ENCODE data around the gene OBP2A.
"Not testable (repeated sequence)": the region's sequence is repeated elsewhere in the genome, so short reads cannot be mapped to it uniquely, and the experiment has no call there.

OBP2A gene

DNA sequence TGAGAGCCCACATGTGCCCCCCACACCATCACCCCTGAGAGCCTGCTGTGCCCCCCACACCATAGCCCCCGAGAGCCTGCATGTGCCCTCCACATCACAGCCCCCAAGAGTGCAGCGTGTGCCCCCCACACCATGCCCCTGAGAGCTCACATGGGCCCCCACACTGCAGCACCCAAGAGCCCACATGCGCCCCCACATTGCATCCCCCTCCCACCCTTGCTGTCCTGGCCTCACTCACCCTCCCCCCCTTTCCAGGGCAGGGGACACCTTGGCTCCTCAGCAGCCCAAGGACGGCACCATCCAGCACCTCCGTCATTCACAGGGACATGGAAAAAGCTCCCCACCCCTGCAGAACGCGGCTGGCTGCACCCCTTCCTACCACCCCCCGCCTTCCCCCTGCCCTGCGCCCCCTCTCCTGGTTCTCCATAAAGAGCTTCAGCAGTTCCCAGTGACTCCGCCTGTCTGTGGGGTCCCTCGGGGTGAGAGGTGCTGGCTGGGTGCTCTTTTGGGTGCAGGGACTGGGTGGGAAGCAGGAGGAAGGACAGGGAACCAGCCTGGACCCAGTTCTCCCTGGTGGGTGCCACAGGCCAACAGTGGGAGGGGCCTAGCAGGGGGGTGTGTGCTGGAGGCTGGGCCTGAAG, 19.7 kb upstream of the OBP2A start:
- no peak for DNase-seq (ENCODE audit: low read depth in 2 of 2)

DNA sequence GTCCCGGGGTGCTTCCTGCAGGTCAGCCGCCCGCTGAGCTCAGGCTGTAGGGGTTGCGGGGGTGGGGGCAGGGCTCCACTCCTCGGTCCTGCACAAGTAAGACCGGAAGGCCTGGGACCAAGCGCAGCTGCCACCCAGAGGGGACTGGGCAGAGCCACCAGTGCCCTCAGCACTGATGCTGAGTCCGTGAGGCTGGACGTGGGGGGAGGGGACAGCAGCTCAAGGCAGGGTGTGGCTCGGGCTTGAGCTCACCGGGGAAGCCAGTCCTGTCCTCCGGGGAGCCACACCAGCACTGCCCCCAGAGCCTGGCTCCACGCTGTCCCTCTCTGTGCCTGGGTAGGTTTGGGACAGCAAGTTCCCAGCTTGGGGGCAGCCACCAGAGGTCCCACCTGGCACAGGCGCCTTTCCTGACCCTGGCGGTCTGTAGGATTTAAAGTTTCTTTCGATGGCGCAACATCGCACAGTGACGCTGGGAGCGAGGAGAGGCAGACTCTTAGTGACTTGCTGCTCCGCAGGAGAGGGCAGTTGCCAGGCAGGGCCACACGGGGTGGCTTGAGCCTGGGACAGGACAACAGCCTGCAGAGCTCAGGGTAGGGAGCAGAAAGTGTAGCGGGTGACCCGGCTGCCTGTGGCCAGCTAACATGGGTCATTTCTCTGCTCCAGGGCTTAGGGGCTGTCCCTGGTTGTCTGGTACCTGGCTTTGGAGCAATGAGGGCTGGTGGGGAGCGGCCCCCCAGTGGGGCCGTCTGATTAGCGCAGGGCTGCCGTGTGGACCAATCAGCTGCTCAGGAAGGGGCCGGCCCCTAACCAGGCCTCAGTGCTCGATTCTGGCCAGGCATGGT, 19.0 kb upstream of the OBP2A start:
- no peak for DNase-seq (ENCODE audit: low read depth in 2 of 2)

DNA sequence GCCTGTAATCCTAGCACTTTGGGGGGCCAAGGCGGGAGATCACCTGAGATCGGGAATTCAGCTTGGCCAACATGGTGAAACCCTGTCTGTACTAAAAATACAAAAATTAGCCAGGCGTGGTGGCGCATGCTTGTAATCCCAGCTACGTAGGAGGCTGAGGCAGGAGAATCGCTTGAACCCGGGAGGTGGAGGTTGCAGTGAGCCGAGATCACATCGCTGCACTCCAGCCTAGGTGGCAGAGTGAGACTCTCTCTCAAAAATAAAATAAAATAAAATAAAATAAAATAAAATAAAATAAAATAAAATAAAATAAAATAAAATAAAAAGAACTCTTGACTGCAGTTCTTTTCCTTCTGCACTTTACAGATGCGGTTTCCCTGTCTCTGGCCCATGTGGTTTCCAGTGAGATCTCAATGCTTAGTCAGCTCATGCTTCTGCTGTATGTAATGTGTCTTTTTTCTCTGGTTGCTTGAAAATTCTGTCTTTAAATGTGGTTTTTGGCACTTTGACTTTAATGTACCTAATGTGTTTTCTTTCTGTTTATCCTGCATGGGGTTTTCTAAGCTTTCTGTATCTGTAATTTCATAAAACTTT, 17.0 kb upstream of the OBP2A start:
- not testable (repeated sequence) for DNase-seq (ENCODE audit: low read depth in 2 of 2)

DNA sequence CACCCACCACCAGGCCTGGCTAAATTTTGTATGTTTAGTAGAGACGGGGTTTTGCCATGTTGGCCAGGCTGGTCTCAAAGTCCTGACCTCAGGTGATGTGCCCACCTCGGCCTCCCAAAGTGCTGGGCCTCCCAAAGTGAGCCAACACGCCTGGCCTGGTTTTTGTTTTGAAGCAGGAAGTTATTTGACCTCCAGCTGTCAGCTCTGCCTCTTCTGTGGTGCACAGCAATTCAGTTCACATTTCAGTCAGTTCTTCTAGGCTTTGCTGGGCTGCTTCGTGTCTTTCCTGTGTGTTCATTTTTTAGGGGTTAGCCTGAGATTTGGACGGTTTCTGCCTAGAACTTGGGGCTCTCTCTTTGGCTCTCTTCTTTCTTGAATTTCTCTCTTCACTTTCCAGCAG, 15.8 kb upstream of the OBP2A start:
- DNase-seq (ENCODE audit: low read depth in 2 of 2): no peak

DNA sequence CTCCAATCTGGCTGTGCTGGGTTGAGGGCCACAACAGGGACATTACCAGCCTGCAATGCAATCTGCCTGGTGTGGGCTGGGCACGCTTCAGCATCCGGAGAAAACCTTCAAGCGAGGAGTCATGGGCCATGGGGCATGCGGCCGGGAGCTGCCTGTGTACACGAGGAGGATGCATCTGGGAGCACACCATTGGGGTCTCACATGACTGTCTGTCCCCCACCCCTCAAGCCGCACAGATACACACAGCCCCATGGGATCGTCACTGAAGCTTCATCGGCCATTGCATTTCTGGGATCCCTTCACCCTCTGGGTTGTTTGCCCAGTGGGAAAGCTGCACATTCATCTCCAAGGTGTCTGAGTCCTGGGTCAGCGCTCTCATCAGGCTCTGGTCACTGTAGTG, 14.8 kb upstream of the OBP2A start:
- no peak for DNase-seq (ENCODE audit: low read depth in 2 of 2)

DNA sequence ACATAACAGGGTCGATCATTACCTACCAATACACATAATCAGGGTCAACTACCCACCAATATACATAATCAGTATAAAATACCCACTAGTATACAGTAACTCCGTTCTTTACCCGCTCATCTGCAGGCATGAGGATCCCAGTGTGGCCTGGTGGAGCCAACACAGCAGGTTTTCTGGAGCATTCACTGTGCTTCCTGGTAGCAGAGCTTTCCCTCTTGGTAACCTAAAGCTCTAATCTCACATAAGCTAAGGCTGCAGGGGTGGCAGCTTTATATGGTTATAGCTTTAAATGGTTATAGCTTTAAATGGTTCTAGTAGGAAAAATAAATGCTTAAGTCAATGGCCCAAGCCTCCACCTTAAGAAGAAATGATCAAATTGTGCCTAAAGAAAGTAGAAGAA, 12.8 kb upstream of the OBP2A start:
- DNase-seq (ENCODE audit: low read depth in 2 of 2): no peak

DNA sequence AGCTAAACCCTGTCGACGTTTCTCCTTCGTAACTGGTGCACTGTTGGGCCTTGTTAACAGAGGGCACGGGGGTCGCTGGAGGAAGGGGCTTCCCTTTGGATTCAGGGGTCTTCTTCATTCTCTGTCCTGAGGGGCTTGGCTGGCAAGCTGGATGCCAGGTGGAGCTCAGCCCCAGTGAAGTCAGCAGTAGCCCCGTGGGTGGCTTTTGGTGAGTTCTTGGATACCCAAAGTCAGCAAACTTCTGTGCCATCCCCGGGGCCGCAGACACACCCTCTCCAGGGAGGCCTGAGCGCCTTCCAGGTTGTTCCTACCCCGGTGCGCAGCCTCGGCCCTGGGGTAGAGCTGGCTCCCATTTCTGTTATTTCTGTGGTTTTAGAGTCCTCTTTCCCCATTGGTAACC, 12.3 kb upstream of the OBP2A start:
- DNase-seq (ENCODE audit: low read depth in 2 of 2): no peak

DNA sequence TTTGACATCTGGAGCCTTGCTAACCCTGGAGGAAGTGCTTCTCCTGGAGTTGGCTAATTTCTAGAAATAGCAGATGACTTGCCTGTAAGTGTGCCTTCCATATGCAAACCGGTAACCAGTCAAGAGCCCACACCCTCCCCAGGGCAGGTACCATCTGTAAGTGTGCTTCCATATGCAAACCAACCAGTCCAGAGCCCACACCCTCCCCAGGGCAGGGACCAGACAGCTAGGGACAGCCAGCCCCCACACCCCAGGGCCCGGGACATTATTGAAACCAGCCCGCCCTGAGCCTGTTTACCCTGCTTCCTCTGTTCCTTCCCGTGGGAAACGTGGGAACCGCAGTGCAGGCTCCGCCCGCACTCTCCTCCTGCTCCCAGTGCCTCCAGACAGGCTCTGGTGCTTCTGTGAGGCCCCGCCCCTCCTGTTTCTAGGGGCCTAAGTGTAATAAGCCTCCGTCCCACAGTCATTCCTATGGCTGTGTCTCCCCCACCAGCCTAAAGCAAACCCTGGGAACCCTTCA, 11.7 kb upstream of the OBP2A start:
- not testable (repeated sequence) for DNase-seq (ENCODE audit: low read depth in 2 of 2)

DNA sequence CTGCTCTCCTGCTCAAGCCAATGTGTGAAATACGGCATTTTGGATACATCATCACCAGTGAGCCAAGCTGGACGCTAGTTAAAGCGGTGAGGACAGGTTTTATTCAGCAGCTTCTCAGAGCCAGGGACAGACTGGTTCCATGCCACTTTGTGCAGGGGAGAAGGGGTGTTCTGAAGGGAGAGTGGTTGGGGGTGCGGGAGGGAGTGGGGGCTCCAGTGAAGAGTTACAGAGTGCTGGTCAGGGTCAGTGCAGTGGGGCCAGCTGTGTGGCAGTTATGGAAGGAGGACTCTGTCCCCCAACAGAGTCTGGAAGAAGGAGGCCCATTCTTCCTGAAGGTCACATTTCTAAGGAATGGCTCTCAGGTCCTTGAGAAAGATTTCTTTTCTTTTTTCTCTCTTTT, 11.1 kb upstream of the OBP2A start:
- DNase-seq (ENCODE audit: low read depth in 2 of 2): not testable (repeated sequence)

DNA sequence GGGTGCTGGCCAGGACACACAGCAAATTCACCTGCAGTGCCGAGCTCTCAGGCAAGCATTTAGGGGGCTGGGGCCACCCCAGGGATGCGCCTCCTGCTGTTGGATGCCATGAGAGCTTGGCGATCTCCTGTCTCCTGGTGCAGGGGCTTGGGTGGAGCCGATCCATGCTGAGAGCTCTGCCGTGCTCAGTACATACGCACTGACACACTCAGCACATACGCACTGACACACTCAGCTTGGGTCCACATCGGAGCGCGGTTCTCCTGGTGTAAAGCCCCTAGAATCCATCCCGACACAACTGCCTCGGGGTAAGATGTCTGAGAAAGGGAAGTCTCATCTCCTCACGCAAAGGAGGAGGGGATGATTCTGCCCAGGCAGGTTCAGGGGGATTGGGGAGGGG, 10.3 kb upstream of the OBP2A start:
- DNase-seq (ENCODE audit: low read depth in 2 of 2): not testable (repeated sequence)

DNA sequence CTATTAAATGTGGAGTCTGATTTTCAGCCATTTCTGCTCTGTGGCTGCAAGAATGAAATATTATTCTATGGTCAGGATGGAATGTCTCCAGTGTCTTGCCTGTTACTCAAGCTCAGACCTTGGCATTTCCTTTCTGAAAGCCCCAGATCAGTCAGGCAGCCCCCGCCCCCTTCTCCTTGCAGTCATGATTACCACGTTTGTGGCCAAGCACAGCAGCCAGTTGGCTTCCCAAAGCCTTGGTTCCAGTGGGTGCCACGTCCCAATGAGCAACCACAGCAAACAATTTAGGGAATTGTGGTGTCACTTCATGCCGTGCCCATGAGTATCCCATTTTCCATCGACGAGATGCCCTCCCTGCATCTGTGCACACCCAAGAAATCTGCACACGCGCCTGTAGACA, 9.7 kb upstream of the OBP2A start:
- no peak for DNase-seq (ENCODE audit: low read depth in 2 of 2)

DNA sequence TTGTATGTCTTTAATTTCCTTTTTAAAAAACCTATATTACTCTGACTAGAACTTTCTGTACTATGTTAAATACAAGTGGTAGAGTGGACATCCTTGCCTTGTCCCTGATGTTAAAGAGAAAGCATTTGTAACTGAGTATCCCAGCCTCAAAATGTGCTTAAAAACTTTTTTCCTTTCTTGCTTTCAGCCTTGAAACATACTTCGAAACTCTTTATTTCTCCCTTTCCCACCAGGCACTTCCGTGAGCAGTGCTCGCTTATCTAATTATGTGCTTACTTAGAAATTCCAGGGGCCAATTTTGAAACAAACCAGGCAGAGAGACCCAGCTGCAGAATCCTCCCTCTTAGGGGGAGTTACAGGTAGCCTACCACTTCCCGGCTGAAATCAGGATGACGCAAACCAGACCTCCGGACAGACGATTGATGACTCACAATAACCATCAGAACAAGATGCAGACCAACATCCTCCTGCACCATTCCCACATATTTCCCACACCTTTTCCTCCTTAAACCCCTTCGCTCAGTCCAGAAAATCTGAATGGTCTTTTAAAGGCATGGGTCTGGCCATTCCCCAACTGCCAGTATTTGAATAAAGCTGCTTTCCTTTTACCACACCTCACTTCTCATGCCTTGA, 2.5 kb upstream of the OBP2A start:
- DNase-seq (ENCODE audit: low read depth in 2 of 2): not testable (repeated sequence)

DNA sequence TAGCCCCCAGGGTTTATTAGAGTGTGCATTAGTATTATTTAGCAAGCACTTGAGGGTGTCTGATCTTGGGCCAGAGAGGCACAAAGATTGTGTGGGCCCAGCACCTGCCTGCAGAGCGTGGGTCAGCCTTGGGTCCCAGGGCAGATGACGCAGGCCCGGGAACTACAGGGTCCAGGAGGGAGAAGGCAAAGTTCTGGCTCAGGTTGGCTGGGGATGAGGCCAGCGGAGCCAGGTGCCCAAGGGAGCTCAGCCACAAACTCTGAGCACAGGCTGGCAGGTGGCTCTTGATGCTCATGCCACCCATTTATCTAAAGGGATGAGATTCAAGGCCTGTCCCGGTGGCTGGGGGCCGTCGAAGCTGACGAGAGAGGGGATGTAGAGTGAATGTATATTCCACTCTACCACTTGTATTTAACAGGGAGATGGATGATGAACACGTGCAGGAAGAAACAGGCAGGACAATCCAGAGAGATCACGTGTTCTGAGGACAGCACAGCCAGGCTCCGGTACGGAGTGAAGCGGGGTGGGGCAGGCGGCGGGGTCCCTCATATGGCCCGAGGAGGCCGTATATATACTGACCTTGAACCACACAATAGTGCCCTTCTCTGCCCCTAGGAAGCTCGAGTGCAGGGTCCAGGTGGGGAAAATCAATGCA, 818 bp upstream of the OBP2A start:
- no peak for DNase-seq (ENCODE audit: low read depth in 2 of 2)

DNA sequence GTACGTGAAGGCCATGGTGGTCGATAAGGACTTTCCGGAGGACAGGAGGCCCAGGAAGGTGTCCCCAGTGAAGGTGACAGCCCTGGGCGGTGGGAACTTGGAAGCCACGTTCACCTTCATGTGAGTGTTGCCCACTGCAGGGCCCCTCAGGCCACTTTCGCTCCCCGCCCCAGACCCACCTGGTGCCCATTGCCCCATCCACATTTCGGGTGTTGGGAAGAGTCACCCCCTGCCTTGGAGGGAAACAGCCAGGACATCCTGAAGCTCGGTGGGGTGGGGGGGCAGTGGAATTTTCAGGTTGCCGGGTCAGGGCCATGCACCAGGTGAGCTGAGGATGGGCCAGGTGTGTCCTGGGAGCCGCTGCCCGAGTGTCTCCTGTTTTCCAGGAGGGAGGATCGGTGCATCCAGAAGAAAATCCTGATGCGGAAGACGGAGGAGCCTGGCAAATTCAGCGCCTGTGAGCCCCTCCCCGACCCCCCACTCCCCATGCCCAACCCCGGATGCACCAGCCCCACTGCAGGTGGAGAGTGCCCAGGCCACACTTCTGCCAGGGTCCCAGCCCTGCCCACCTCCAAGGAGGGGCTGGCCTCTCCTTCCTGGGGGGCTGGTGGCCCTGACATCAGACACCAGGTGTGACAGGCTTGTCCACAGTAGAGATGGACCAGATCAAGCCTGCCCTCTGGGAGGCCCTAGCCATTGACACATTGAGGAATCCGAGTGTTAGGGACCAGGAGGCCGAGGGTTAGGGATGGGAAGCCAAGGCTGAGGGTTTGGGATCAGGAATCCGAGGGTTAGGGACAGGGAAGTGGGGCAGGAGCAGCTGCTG, 1.1 kb downstream of the OBP2A start:
- DNase-seq (ENCODE audit: low read depth in 2 of 2): not testable (repeated sequence)

DNA sequence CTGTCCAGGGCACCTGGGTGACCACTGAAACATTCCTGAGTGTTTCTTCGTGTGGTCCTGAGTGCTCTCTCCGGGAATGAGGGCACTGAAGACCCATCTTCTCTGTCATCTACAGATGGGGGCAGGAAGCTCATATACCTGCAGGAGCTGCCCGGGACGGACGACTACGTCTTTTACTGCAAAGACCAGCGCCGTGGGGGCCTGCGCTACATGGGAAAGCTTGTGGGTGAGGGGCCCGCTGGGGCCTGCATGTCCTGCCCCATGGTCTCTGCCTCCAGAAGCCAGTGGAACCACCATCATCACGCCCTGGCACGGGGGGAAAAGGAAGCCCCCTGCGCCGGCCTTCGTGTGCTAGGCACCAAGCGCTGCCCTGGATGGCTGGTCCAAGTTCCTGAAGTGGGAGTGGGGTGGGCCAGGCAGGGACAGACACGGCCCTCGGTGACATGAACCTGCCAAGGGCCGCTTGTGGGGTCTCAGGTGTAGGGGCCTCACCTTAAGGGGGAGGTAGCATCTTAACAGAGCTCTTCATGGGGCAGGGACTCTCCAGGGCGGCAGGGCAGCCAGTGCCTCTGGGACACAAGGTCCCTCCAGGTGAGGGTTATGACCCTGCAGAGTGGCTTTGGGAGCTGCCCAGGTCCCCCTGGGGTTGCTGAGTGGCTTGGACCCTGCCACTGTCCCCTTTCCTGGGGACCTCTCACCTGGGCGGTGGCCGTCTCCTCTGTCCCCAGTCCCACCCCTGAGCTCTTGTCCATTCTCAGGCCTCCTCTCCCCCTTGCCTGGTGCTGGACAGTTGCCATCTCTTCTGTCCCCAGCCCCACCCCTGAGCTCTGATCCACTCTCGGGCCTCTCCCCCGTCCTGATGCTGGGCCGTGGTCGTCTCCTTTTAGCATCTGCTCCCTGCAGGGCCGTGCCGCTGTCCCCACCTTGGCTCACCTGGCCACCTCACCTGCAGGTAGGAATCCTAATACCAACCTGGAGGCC, 2.1 kb downstream of the OBP2A start:
- DNase-seq (ENCODE audit: low read depth in 2 of 2): no peak

DNA sequence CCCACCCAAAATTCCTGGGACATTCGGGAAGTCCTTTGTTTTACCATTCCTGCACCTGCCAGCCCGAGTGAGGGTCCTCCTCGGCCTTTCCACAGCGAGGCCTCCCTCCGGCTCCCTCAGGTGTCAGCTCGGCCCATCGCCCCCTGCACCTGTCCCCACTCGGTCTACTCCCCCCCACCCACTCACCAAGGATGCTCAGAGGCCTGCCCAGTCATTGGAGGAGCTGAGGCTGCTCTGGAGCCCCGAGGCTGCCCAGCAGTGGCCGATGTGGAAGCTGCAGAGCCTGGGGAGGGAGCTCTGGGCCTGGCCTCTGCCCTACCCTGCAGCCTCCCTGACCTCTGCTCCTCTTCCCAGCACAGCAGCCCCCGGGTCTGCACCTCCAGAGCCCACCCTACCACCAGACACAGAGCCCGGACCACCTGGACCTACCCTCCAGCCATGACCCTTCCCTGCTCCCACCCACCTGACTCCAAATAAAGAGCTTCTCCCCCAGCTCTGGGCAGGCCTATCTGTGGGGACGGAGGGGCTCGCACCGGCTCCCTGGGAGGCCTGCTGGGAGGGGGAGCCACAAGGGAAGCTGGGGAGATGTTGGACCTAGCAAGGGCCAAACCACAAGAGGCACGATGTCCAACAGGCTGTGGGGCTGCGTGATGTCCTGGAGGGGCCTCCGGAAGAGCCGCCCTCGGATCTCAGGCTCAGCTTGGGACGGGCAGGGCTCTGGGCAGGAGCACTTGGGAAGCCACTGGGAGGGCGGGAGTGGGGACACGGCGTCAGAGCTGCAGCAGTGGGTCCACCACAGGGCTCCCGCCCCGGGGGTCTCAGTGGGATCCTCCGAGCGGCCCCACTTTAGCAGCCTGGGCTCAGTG, 3.8 kb downstream of the OBP2A start:
- DNase-seq (ENCODE audit: low read depth in 2 of 2): not testable (repeated sequence)

DNA sequence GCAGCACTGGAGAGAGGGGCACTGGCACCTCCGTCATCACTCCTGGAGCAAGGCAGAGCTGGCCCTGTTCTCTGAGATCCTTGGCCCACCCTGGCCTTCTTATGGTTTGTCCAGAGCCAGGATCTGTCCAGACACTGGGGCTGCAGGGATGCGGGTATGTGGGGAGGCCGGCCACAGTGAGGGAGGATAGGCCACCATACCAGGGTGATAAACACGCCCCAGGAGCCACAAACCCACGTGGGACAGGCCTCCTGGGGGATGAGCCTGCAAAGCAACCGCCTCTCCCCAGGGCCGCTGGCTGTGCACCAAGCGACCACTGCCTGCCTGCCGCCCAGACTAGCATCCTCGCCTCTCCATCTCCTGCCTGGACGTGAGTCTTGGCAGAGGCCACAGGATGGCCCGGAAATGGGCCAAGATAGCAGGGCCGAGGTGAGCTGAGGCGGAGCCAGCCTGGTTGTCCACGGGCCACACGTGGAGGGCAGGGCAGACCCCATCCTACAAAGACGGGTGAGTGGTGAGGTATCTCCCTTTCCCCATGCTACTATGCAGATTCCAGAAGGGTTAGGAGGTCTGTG, 4.5 kb downstream of the OBP2A start:
- no peak for DNase-seq (ENCODE audit: low read depth in 2 of 2)

DNA sequence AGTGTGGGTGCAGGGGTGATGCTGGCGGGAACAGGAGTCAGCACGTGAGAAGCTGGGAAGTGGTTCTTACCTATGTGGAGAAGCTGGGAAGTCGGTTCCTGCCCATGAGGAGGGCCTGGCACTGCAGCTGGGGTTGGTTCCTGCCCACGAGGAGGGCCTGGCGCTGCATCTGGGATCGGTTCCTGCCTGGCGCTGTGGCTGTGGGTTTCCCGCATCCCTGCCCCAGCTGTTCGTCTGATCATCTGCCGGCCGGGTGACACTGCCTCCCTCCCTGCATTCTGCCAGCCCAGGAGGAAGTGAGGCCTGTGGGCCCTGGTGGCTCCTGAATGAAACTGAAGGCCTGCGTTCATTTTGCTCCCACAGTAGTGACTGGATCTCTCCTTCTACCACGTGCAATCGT, 5.1 kb downstream of the OBP2A start:
- DNase-seq (ENCODE audit: low read depth in 2 of 2): no peak
